Iris pigment epithelial cell (primary cell): ENCODE measurements around the gene CLIP1.
"Not testable (repeated sequence)": the region's sequence is repeated elsewhere in the genome, so short reads cannot be mapped to it uniquely, and the experiment has no call there.

ENCODE experiments used
- DNase-seq: peaks from one replicate; pipeline ENCODE4 v3.0.0-alpha.2; 2011; ENCODE audit warnings: low read depth

The CLIP1 gene

GRCh38 chr12:122435186-122435585, 12.7 kb upstream of the CLIP1 start:
- DNase-seq, result no peak

GRCh38 chr12:122429043-122429442, 6.6 kb upstream of the CLIP1 start:
- DNase-seq, result not testable (repeated sequence)

DNA sequence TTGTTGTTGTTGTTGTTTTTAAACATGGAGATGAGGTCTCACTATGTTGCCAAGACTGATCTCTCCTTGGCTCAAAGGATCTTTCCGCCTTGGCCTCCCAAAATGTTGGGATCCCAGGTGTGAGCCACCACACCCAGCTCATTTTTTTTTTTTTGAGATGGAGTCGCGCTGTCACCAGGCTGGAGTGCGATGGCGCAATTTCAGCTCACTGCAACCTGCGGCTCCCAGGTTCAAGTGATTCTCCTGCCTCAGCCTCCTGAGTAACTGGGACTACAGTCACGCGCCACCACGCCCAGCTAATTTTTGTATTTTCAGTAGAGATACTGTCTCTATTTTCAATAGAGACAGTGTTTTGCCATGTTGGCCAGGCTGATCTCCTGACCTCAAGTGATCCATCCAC, 4.9 kb upstream of the CLIP1 start:
- DNase-seq, result no peak

DNA sequence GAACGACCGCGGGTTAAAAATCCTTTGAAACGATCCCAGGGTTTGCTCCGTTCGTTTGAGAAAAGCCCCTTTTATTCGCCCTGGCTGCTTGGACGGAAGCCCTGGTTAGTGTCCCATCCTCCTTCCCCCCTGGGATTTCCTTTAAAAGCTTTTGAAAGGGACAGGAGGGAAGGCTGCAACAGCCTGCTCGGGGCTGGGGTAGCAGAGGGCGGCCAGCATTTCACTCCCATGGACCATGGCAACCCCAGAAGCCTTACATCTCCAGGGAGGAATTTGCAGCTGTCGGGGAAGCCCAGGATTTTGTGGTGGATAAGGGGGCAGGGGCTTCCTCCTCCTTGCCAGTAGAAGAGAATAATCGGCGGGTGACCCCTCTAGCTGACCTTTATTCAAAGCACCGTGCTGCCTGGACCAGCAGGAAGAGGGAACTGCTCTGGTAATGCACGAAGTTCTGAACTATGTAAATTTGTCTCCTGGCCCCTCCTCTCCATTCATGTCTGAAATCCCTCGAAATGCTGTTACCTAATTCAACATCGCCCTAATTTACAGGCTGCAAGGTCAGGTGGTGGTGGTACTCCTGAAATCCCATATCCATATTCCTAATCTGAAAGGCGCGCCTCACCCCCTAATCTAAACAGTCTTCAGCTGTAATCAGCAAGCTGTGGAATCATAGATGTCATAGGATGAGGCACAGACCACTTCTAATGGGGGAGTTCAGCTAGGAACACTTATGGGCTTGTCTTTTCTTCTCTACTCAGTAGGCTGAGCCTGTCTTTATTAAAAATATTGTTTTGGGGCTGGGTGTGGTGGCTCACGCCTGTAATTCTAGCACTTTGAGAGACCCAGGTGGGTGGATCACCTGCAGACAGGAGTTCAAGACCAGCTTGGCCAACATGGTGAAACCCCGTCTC, 1.0 kb upstream of the CLIP1 start:
- DNase-seq, result peak; percentile 47

GRCh38 chr12:122422730-122423257, 325 bp upstream of the CLIP1 start:
- peak; percentile 70 for DNase-seq

GRCh38 chr12:122421187-122421820, 1.2 kb downstream of the CLIP1 start:
- DNase-seq, result peak; percentile 68

DNA sequence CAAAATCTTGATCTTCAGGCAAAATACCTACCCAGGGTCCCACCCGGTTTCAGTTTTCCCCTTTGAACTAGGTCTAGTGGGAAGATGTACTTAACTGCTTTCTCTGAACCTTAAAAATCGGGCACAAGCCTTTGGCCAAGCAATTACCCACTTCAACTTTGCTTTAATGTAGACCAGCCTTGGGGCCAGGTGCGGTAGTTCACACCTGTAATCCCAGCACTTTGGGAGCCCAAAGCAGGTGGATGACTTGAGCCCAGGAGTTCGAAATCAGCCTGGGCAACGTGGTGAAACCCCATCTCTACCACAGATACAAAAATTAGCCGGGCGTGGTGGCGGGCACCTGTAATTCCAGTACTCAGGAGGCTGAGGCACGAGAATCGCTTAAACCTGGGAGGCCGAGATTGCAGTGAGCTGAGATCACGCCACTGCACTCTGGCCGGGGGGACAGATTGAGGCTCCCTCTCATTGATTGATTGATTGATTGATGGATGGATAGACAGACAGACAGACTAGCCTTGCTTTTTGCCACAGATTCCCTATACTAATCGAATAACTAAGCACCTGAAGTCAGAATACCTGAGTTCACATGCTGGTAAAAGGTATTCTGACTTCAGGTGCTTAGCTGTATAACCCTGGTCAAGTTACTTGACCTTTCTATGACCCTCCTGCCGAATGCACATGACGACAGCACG, 1.9 kb downstream of the CLIP1 start:
- no peak for DNase-seq

- not testable (repeated sequence) for DNase-seq
These were observed 3.4 kb downstream of the CLIP1 start for GRCh38 chr12:122419094-122419493.

DNA sequence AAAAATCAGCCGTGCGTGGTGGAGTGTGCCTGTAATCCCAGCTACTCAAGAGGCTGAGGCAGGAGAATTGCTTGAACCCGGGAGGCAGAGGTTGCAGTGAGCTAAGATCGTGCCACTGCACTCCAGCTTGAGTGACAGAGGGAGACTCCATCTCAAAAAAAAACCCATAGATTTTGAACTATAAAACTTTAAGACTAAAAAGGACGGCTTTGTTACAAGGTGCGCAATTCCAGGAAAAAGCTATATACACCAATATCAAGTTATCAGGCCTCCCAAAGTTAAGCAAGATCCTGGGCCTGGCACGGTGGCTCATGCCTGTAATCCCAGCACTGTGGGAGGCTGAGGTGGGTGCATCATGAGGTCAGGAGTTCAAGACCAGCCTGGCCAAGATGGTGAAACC, 6.8 kb downstream of the CLIP1 start:
- DNase-seq, result not testable (repeated sequence)

- DNase-seq, result no peak
These were observed 8.7 kb downstream of the CLIP1 start for GRCh38 chr12:122413516-122414404.

DNA sequence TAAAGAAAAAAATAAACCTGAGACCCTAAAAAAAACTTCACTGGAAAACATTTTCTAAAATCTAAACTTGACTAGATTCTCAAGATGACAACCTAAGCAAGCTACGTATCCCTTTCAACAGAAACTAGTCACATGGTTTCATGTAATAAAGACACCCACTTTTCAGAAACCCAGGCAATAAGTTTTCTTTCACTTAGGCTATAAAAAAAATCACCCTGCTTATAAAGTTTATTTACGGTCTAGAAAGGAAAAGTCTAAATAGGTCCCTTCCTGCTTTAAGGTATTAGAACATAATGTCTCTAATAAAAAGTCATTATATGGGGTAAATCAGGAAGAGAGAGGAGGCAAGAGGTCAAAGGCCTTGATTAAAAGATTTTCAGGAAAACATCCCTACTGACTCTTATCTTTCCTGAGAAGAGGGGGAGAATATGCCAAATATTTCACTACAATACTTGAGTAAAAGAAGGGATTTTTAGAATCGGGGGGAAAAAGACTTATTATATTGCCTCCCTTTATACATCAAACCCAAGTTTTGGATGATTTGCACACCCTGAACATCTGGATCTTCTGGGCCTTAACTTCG, 9.5 kb downstream of the CLIP1 start:
- DNase-seq, result peak; percentile 18

DNA sequence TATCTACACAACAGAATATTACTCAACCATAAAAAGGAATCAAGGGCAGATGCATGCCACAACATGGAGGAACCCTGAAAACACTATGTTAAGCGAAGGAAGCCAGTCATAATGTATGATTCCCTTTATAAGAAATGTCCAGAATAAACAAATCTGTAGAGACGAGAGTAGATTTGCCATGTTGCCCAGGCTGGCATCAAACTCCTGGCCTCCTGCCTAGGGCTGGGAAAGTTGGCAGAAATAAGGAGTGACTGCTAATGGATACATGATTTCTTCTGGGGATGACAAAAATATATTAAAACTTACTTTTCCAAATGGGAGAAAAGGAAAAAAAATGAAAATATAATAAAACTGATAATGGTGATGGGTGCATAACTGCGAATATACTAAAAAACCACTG, 10.9 kb downstream of the CLIP1 start:
- DNase-seq, result no peak

- no peak for DNase-seq
These were observed 15.3 kb downstream of the CLIP1 start for GRCh38 chr12:122407208-122407607.

DNA sequence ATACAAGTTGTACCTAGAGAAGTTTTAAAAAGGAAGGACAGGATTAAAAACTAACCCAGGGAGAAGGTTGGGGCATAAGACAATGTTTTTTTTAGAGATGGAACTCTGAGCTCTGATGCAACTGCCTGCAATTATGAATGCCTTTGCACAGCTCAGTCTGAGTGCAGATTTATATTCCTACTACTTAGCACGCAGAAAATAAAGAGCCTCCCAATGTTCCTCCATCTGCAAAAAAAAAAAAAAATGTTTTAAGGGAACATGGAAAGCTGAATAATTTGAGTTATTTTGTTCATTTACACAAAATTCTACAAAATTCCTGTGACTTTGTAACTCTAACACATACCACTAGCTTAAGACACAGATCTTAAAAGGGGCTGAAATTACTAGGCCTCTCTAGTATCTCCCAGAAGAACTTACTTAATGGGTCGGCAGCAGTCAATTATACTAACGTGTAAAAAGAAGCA, 15.7 kb downstream of the CLIP1 start:
- DNase-seq, result peak; percentile 61

DNA sequence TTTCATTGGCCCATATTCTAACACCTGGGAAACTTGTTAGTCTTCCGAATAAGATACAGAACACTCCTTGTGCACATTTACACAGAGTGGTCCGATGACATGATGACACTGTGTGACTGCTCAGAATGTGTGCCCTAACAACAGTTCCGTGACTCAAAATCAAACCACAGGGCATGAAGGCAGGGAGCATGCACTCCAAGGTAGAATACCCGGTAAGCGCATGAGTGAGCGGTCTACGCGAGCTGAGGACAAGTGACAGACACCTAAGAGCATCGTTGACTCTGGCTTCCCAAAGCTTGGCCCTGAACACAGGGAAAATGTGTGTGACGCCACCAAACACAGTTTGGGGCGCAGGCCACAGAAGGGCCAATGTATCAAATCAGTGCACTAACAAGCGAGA, 18.6 kb downstream of the CLIP1 start:
- DNase-seq, result no peak

GRCh38 chr12:122403115-122403770, 19.2 kb downstream of the CLIP1 start:
- no peak for DNase-seq

DNA sequence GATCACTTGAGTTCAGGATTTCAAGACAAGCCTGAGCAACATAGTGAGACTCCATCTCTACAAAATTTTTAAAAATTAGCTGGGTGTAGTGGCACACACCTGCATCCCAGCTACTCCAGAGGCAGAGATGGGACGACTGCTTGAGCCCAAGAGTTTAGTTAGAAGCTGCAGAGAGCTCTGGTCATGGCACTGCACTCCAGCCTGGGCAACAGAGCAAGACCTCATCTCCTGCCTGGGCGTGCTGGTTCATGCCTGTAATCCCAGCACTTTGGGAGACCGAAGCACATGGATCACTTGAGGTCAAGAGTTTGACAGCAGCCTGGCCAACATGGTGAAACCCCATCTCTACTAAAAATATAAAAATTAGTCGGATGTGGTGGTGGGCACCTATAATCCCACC, 20.2 kb downstream of the CLIP1 start:
- DNase-seq, result no peak

GRCh38 chr12:122399592-122400373, 22.7 kb downstream of the CLIP1 start:
- DNase-seq, result peak; percentile 96

DNA sequence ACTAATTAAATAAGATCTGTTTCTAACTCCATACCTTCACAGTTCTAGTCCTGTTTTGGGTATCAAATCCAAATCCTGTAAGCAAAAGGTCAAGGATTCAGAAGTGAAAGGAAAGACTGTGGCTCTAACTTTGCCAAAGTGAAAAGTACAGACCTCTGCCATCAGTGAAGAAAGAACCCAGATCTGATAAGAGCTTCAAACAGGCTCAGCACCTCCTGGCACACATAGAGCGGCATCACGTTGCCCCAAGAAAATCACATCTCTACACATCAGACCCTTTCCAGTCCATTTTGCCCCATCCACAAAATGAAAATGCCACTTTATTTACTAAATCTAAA, 23.2 kb downstream of the CLIP1 start:
- no peak for DNase-seq

- DNase-seq, result not testable (repeated sequence)
These were observed 24.5 kb downstream of the CLIP1 start for GRCh38 chr12:122397981-122398380.
